Stimulated activated CD8-positive, alpha-beta memory T cell treated with anti-CD3 and anti-CD28 coated beads, Interleukin-12 subunit alpha, Interleukin-12 subunit beta, amount 100 ng/mL, for 4 hours (primary cell): ENCODE results near the gene OR51S1.
"Not testable (repeated sequence)": the region's sequence is repeated elsewhere in the genome, so short reads cannot be mapped to it uniquely, and the experiment has no call there.

Source experiments
- DNase-seq: peaks from one replicate; pipeline ENCODE4 v3.0.0-alpha.2; 2020; ENCODE audit warnings: low read depth

The OR51S1 gene

DNA sequence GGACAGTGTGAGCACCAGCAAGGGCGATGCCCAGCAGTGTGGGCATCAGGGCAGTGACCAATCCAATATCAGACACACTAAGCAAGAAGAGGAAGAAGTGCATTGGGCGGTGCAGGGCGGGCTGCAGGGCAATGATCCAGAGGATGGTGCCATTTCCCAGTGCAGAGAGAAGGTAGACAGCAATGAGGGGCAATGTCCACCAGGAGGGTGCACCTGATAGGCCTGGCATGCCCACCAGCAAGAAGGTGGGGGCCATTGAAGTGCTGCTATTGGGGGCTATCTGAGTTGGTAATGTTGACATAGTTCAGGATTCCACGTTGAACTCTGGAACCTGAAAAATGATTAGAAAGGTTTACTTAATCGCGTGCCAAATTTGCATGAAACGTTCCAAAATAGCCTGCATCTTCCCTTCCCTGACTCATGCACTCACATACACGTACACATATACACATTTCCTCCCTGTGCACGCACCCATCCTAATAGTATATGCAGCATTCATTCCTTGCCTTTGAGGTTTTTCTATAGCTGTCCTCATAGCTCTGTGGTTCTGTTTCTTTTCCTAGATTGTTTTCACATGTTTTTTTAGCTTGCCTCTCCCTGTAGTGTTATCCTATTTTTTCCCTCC, at the start of gene OR51S1:
Gene OR51S1, minus strand, starts transcription at position 301 of the 625 bp plus-strand sequence. Its CDS starts 0 bp downstream, at position 301.
- DNase-seq = no peak

- DNase-seq = no peak
Measured at GRCh38 chr11:4891996-4892640, 43.1 kb upstream of the OR51S1 start.

- no peak for DNase-seq
Measured at GRCh38 chr11:4890279-4890678, 41.3 kb upstream of the OR51S1 start.

DNA sequence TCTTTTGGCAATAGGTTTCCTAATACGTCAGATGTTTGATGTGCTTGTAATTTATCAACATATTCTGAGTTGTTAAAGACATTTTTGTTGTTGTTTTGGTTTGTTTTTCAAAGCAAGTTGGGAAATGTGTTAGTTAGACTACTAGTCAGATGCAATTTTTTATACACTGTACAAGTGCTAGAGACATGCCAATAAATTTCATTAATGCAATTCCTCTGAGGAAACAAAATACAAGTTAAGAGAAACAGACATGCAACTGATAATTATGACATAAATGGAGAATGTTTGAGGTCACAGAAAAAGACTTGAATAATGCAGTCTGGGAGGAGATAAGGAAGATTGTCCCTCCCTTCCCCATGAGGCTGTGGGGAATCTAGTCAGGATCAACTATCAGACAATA, 38.6 kb upstream of the OR51S1 start:
- DNase-seq = no peak

DNA sequence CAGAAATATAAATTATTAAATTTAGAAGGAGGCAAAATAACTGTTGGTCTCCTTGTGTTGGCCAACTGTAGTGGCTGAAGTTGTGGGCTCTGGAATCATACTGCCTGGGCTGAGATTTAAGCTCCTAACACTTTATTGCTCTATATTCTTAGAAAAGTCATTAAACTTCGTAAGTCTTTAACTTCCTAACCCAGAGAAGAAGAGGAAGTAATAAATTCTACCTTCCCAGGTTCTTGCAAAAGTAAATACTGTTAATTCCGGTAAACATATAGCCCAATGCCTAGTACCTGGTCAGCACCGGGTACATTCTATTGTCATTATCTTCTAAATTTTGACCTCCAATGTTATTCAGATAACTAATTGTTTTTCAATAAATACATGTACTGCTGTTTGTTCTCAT, 37.2 kb upstream of the OR51S1 start:
- DNase-seq = no peak

GRCh38 chr11:4884361-4884760, 35.4 kb upstream of the OR51S1 start:
- no peak for DNase-seq

GRCh38 chr11:4882543-4882942, 33.5 kb upstream of the OR51S1 start:
- DNase-seq = no peak

GRCh38 chr11:4881860-4882500, 33.0 kb upstream of the OR51S1 start, which contains the start of gene OR51T1:
TSS of gene OR51T1 (plus strand) at chr11:4881900. CDS start at chr11:4881900, 0 bp downstream.
- no peak for DNase-seq

GRCh38 chr11:4881188-4881587, 32.2 kb upstream of the OR51S1 start:
- no peak for DNase-seq

- no peak for DNase-seq
Measured at GRCh38 chr11:4865855-4866254, 16.8 kb upstream of the OR51S1 start.

GRCh38 chr11:4863876-4864275, 14.9 kb upstream of the OR51S1 start:
- no peak for DNase-seq

DNA sequence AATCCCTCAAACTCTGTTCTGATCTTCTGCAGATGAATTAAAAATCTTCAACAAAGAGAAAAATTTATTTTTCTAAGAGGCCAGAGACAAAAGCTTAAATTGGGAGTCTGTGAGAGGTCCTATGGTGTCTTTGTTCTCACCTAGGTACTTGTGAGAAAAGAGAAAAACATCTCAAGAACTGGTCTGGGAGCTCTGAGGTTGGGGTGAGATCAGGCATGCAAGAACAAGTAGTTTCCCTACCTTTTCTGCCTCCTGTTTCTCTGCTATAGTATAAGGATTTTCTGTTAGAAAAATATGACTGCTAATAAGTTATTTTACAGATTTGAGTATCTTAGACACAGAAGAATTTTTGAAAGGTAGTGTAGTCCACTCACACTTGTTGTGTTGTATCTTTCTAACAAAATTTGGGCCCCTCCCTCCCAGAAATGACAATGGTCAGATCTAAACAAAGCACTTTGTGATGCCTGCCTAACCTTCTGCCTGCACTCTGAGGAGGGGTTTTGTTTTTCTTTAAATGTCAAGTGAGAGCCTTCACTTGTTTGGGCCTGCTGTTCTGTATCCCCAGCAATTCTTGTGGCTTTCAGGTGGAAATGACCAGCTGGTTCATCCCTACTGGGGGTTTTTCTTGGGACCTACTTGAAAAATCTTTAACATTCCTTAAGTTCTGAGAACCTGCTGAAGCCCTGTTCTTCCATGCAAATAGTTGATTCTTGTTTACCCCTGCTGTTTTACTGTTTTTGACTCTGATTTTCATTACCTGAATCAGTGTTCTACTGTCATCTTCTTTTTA, 13.6 kb upstream of the OR51S1 start:
- DNase-seq = no peak

- DNase-seq = not testable (repeated sequence)
Measured at GRCh38 chr11:4854286-4854685, 5.3 kb upstream of the OR51S1 start.

GRCh38 chr11:4851033-4851432, 2.0 kb upstream of the OR51S1 start:
- DNase-seq = no peak

- no peak for DNase-seq
Measured at GRCh38 chr11:4839851-4840549, 9.0 kb downstream of the OR51S1 start.

- no peak for DNase-seq
Measured at GRCh38 chr11:4830909-4831308, 18.1 kb downstream of the OR51S1 start.

GRCh38 chr11:4830346-4830745, 18.7 kb downstream of the OR51S1 start:
- DNase-seq = no peak

DNA sequence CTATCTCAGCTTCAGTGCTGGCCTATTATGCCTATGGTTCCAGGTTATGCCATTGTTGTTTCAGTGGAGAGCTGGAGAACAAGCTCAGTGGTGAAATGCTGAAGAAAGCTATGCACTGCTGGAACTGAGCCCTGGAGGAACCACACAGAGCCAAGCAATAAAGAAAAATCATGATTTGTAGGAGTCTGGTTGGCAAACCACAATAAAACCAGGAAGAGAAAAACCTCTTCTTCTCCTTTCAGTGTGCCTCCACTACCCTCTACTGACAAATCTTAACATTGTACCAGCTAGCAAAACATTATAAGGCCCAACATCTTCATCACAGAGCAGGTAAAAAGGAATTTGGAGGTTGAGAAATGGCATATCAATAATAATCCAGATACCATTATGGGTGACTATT, 22.6 kb downstream of the OR51S1 start:
- DNase-seq = no peak

GRCh38 chr11:4825132-4825531, 23.9 kb downstream of the OR51S1 start:
- DNase-seq = no peak

- no peak for DNase-seq
Measured at GRCh38 chr11:4821021-4821420, 28.0 kb downstream of the OR51S1 start, which contains the start of gene OR51F2. TSS of gene OR51F2 (plus strand) at chr11:4821321. CDS start at chr11:4821422, 101 bp downstream.

DNA sequence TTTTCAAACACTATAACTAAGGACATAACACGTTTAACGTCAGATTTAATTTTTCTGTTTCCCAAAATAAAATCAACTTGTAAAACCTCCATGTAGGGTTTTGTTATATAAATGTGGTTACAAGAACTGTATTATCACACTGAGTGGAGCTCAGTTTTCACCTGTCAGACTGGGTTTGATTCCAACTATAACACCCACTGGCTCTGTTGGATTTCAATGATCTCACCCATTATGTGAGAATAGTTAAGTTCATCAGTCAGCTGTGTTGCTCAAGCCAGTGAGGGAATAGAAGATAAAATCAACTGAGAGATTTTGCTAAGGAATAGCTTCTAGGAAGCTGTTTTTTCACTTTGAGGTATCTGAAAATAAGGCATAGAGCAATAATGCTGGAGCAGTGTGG, 39.8 kb downstream of the OR51S1 start:
- no peak for DNase-seq

DNA sequence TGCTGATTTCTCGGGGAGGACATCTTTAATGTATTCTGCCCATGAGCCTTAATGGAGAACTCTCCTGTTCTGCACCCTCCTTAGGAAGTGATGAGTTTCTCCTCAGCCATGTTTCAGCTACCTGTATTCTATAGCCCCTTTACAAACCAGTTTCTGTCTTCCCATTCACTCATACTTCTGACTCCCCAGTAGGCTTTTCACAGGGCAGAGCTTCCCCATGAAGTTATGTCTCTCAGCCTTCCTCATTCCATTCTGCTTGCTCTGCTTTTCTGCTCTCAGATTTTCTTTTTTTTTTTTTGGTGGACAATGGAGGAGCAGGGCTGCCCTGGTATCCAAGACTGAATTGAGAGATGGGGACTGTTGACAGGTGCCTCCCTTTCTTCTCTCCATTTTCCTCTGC, 40.5 kb downstream of the OR51S1 start:
- no peak for DNase-seq
